ENCODE measurements around the gene PDCD1.

Gene PDCD1

GRCh38 chr2:241848761-241849615, 9.7 kb downstream of the PDCD1 start:
- Histone ChIP-seq H3K27me3 (ENCODE audit: control insufficient read depth, low read length) (peaks cover 4% of the 10 kb centered on the region), H3K36me3 (ENCODE audit: control insufficient read depth, low read length) (no peaks in the 10 kb centered on the region), H3K4me1 (ENCODE audit: control insufficient read depth, low read length) (no peaks in the 10 kb centered on the region), H3K9me2 (replicated peaks; ENCODE audit: control insufficient read depth, low read length) (no peaks in the 10 kb centered on the region), H3K4me2 (ENCODE audit: low read length) (no peak overlapping the region), H3K79me2 (ENCODE audit: control insufficient read depth, low read length) (no peaks in the 10 kb centered on the region), H3K9me3 (ENCODE audit: control insufficient read depth, insufficient read depth, low read length) (no peaks in the 10 kb centered on the region), H3K4me3 (ENCODE audit: low read length) (no peak overlapping the region), H3F3A (ENCODE audit: control insufficient read depth, insufficient read depth) (no peaks in the 10 kb centered on the region), H4K20me1 (ENCODE audit: control insufficient read depth, insufficient read depth, low read depth, low read length) (no peaks in the 10 kb centered on the region), H3K27ac (ENCODE audit: low read depth, low read length) (no peak overlapping the region)
- TF ChIP-seq, protein P1, sequence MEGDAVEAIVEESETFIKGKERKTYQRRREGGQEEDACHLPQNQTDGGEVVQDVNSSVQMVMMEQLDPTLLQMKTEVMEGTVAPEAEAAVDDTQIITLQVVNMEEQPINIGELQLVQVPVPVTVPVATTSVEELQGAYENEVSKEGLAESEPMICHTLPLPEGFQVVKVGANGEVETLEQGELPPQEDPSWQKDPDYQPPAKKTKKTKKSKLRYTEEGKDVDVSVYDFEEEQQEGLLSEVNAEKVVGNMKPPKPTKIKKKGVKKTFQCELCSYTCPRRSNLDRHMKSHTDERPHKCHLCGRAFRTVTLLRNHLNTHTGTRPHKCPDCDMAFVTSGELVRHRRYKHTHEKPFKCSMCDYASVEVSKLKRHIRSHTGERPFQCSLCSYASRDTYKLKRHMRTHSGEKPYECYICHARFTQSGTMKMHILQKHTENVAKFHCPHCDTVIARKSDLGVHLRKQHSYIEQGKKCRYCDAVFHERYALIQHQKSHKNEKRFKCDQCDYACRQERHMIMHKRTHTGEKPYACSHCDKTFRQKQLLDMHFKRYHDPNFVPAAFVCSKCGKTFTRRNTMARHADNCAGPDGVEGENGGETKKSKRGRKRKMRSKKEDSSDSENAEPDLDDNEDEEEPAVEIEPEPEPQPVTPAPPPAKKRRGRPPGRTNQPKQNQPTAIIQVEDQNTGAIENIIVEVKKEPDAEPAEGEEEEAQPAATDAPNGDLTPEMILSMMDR (IDR thresholded peaks at IDR 0.05; ENCODE audit: low read depth, low read length, poor library complexity, severe bottlenecking) = no peak
- TF ChIP-seq EZH2phosphoT487 (IDR thresholded peaks at IDR 0.05; ENCODE audit: borderline replicate concordance, low read length) = no peak

DNA sequence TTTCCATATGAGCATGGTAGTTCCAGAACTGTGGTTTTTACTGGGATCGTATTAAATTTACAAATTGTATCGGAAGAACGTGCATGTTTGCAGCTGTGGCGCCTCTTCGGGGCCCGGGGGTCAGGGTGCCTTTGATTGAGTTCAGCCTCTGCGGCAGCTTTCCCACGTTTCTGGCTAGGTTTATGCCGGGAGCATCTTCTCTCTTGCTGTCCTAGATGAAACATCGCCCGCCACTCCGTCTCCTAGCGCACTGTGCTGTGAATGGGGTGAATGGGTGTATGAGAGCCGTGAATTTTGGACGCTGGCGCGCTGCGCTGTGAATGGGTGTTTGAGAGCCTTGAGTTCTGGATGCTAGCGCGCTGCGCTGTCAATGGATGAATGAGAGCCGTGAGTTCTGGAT, 12.3 kb downstream of the PDCD1 start:
- Histone ChIP-seq H3K27me3 (ENCODE audit: control insufficient read depth, low read length) (peaks cover 7% of the 10 kb centered on the region), H3F3A (ENCODE audit: control insufficient read depth, insufficient read depth) (no peaks in the 10 kb centered on the region), H3K9me2 (replicated peaks; ENCODE audit: control insufficient read depth, low read length) (no peaks in the 10 kb centered on the region), H4K20me1 (ENCODE audit: control insufficient read depth, insufficient read depth, low read depth, low read length) (no peaks in the 10 kb centered on the region), H3K79me2 (ENCODE audit: control insufficient read depth, low read length) (no peaks in the 10 kb centered on the region), H3K4me2 (ENCODE audit: low read length) (no peak overlapping the region), H3K4me3 (ENCODE audit: low read length) (no peak overlapping the region), H3K4me1 (ENCODE audit: control insufficient read depth, low read length) (no peaks in the 10 kb centered on the region), H3K27ac (ENCODE audit: low read depth, low read length) (no peak overlapping the region), H3K36me3 (ENCODE audit: control insufficient read depth, low read length) (no peaks in the 10 kb centered on the region), H3K9me3 (ENCODE audit: control insufficient read depth, insufficient read depth, low read length) (no peaks in the 10 kb centered on the region)
- no peak for TF ChIP-seq EZH2phosphoT487 (IDR thresholded peaks at IDR 0.05; ENCODE audit: borderline replicate concordance, low read length)

- Histone ChIP-seq H3K36me3 (ENCODE audit: control insufficient read depth, low read length) (no peaks in the 10 kb centered on the region), H3K27me3 (ENCODE audit: control insufficient read depth, low read length) (peaks cover 7% of the 10 kb centered on the region), H3F3A (ENCODE audit: control insufficient read depth, insufficient read depth) (no peaks in the 10 kb centered on the region), H3K4me3 (ENCODE audit: low read length) (no peak overlapping the region), H4K20me1 (ENCODE audit: control insufficient read depth, insufficient read depth, low read depth, low read length) (no peaks in the 10 kb centered on the region), H3K79me2 (ENCODE audit: control insufficient read depth, low read length) (no peaks in the 10 kb centered on the region), H3K4me1 (ENCODE audit: control insufficient read depth, low read length) (no peaks in the 10 kb centered on the region), H3K27ac (ENCODE audit: low read depth, low read length) (no peak overlapping the region), H3K9me2 (replicated peaks; ENCODE audit: control insufficient read depth, low read length) (no peaks in the 10 kb centered on the region), H3K9me3 (ENCODE audit: control insufficient read depth, insufficient read depth, low read length) (no peaks in the 10 kb centered on the region), H3K4me2 (ENCODE audit: low read length) (no peak overlapping the region)
- no peak for TF ChIP-seq EZH2phosphoT487 (IDR thresholded peaks at IDR 0.05; ENCODE audit: borderline replicate concordance, low read length)
- TF ChIP-seq, protein P1 (IDR thresholded peaks at IDR 0.05; ENCODE audit: low read depth, low read length, poor library complexity, severe bottlenecking) = no peak
These were observed 13.7 kb downstream of the PDCD1 start for GRCh38 chr2:241844831-241845578.
